A549 (cell line): ENCODE measurements around the gene SUPT3H.

Experiments used
- CBX8 ChIP-seq: fragments of 200-600 bp; sonication (generic); IDR thresholded peaks from 2 replicates; pipeline ENCODE4 v1.6.1; 2016
- CEBPB ChIP-seq, 2 experiments: fragments of >200 bp in 1 of 2; sonication (Bioruptor Twin) in 1 of 2; formaldehyde crosslinking in 1 of 2; IDR thresholded peaks; 2 replicates each; pipeline ENCODE4 v1.6.1; 2012 to 2016
- HOXB5 ChIP-seq: fragments of 250-450 bp; sonication (Bioruptor Pico); IDR thresholded peaks from 2 replicates; pipeline ENCODE4 v1.5.0; 2020; ENCODE audit warnings: mild to moderate bottlenecking, moderate library complexity
- MYC ChIP-seq: IDR thresholded peaks from 2 replicates; pipeline ENCODE4 v1.6.1; 2012; ENCODE audit warnings: mild to moderate bottlenecking, inconsistent platforms, low read length, improper control_type of control experiment, borderline replicate concordance
- POLR2A ChIP-seq: IDR thresholded peaks from 2 replicates; pipeline ENCODE4 v1.6.1; 2012; ENCODE audit warnings: mild to moderate bottlenecking, low read length
- RAD21 ChIP-seq, 2 experiments: fragments of >200 bp in 1 of 2; sonication (Bioruptor Twin) in 1 of 2; formaldehyde crosslinking in 1 of 2; IDR thresholded peaks in 1 of 2; conservative IDR thresholded peaks in 1 of 2; 2 replicates in 1 of 2; 3 replicates in 1 of 2; pipeline ENCODE4 v1.6.1; 2012 to 2018; ENCODE audit warnings: inconsistent platforms in 1 of 2
- TP53 ChIP-seq: fragments of 250-450 bp; sonication (Bioruptor Pico); IDR thresholded peaks from 2 replicates; pipeline ENCODE4 v1.5.0; 2021; ENCODE audit warnings: mild to moderate bottlenecking, moderate library complexity
- TF ChIP-seq, protein P1 (sequence below): fragments of >200 bp; sonication (Bioruptor Twin); formaldehyde crosslinking; IDR thresholded peaks from 3 replicates; pipeline ENCODE4 v1.5.1; 2016
- TF ChIP-seq, protein P2 (sequence below): fragments of 450-650 bp; IDR thresholded peaks from 2 replicates; pipeline ENCODE4 v1.6.1; 2014; ENCODE audit warnings: antibody characterized with exemption
- TF ChIP-seq, protein P3 (sequence below): IDR thresholded peaks from 2 replicates; pipeline ENCODE4 v1.6.1; 2012; ENCODE audit warnings: low read depth, borderline replicate concordance
- TF ChIP-seq, protein P4 (sequence below): IDR thresholded peaks from 2 replicates; pipeline ENCODE4 v1.6.1; 2012

DNA sequence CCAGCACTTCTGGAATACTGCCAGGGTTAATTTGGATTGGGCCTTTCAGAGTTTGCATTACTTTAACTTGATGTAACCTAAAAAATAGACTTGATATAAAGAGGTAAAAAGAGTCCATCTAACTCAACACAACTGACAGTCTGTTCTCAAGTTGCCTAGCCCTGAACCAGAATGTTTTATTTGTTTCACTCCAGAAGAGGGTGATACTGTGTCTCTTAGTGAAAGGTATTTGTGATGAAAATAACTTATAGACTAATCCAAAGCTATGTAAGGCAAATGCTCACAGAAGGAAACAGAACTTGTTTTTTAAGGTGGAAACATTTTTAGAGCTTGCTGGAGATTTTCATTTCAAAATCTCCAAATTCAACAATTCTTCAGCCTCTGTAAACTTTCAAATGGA lies 518.7 kb downstream of the SUPT3H start:
- TF ChIP-seq, protein P1, sequence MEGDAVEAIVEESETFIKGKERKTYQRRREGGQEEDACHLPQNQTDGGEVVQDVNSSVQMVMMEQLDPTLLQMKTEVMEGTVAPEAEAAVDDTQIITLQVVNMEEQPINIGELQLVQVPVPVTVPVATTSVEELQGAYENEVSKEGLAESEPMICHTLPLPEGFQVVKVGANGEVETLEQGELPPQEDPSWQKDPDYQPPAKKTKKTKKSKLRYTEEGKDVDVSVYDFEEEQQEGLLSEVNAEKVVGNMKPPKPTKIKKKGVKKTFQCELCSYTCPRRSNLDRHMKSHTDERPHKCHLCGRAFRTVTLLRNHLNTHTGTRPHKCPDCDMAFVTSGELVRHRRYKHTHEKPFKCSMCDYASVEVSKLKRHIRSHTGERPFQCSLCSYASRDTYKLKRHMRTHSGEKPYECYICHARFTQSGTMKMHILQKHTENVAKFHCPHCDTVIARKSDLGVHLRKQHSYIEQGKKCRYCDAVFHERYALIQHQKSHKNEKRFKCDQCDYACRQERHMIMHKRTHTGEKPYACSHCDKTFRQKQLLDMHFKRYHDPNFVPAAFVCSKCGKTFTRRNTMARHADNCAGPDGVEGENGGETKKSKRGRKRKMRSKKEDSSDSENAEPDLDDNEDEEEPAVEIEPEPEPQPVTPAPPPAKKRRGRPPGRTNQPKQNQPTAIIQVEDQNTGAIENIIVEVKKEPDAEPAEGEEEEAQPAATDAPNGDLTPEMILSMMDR: no peak
- TF ChIP-seq, protein P2, sequence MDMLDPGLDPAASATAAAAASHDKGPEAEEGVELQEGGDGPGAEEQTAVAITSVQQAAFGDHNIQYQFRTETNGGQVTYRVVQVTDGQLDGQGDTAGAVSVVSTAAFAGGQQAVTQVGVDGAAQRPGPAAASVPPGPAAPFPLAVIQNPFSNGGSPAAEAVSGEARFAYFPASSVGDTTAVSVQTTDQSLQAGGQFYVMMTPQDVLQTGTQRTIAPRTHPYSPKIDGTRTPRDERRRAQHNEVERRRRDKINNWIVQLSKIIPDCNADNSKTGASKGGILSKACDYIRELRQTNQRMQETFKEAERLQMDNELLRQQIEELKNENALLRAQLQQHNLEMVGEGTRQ: no peak
- TF ChIP-seq, protein P3, sequence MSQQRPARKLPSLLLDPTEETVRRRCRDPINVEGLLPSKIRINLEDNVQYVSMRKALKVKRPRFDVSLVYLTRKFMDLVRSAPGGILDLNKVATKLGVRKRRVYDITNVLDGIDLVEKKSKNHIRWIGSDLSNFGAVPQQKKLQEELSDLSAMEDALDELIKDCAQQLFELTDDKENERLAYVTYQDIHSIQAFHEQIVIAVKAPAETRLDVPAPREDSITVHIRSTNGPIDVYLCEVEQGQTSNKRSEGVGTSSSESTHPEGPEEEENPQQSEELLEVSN: no peak
- no peak for TF ChIP-seq HOXB5
- TF ChIP-seq MYC: no peak
- TF ChIP-seq TP53 (CRISPR knock-in tag): no peak
- no peak for TF ChIP-seq CEBPB (IDR thresholded peaks at IDR 0.05)
- no peak for TF ChIP-seq POLR2A
- TF ChIP-seq RAD21 (conservative IDR thresholded peaks at IDR 0.05 in 1 of 2, IDR thresholded peaks at IDR 0.05 in 1 of 2): no peak
- no peak for TF ChIP-seq CBX8
- TF ChIP-seq, protein P4, sequence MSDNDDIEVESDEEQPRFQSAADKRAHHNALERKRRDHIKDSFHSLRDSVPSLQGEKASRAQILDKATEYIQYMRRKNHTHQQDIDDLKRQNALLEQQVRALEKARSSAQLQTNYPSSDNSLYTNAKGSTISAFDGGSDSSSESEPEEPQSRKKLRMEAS: no peak
